H1 (cell line): Measurements from ENCODE around the gene ZNF644. TPM values are rescaled to one million over a fixed set of nuclear protein-coding genes. Genes with fewer than 3 reads are reported as not detected.
A peak's percentile ranks its signal among the peaks of the same experiment; 100 is the strongest.

Source experiments
- CTCF ChIA-PET: fragments of 300-600 bp; sonication (Branson Sonifier 250); formaldehyde crosslinking; loops from one replicate; lab custom pipeline; 2021; ENCODE audit not compliant: partially characterized antibody; lab: Charles Lee
- POLR2A ChIA-PET: fragments of 300-600 bp; sonication (Branson Sonifier 250); formaldehyde crosslinking; loops from one replicate; lab custom pipeline; 2021; ENCODE audit warnings: inconsistent platforms; ENCODE audit not compliant: partially characterized antibody; lab: Charles Lee
- DNase-seq, 2 experiments: peaks; one replicate each; pipeline versions ENCODE4 v3.0.0 to v3.0.0-alpha.2; 2010 to 2022; ENCODE audit warnings: low spot score in 2 of 2, low read depth in 1 of 2, mixed read lengths in 1 of 2
- FAIRE-seq: peaks from 2 replicates; lab custom pipeline; 2011; peaks lifted over from hg19 to GRCh38; lab: Jason Lieb, UNC
- H2AFZ ChIP-seq: 2 replicates; pipeline ENCODE4 v1.8.1; 2012; ENCODE audit warnings: low read length, inconsistent platforms
- H2AK5ac ChIP-seq: 2 replicates; pipeline ENCODE4 v1.6.1; 2013; ENCODE audit warnings: low read depth, low read length
- H2BK120ac ChIP-seq: replicated peaks from 2 replicates; pipeline ENCODE3; 2013; ENCODE audit warnings: low read depth, low read length, inconsistent platforms
- H2BK12ac ChIP-seq: 2 replicates; pipeline ENCODE4 v1.6.1; 2013; ENCODE audit warnings: low read depth, low read length
- H2BK15ac ChIP-seq: 2 replicates; pipeline ENCODE4 v1.6.1; 2013; ENCODE audit warnings: low read length
- H2BK20ac ChIP-seq: 2 replicates; pipeline ENCODE4 v1.6.1; 2013; ENCODE audit warnings: low read length
- H2BK5ac ChIP-seq: 2 replicates; pipeline ENCODE4 v1.6.1; 2013; ENCODE audit warnings: low read depth, low read length
- H3K14ac ChIP-seq: 2 replicates; pipeline ENCODE4 v1.6.1; 2013; ENCODE audit warnings: inconsistent platforms; ENCODE audit not compliant: insufficient read length
- H3K18ac ChIP-seq: 2 replicates; pipeline ENCODE4 v1.6.1; 2013; ENCODE audit warnings: low read length; ENCODE audit errors: extremely low read depth
- H3K23ac ChIP-seq: 2 replicates; pipeline ENCODE4 v1.6.1; 2013; ENCODE audit warnings: inconsistent platforms; ENCODE audit not compliant: insufficient read length
- H3K23me2 ChIP-seq: 2 replicates; pipeline ENCODE4 v1.6.1; 2013; ENCODE audit warnings: low read depth, low read length
- H3K27ac ChIP-seq: 2 replicates; pipeline ENCODE4 v1.6.1; 2011; ENCODE audit warnings: low read depth, low read length, inconsistent platforms
- H3K27me3 ChIP-seq, 4 experiments: replicated peaks in 1 of 4; 1 replicate in 1 of 4; 2 replicates in 3 of 4; pipeline versions ENCODE4 v1.6.1 to v1.8.1; 2011 to 2013; ENCODE audit warnings: low read length in 3 of 4, mild to moderate bottlenecking in 3 of 4, inconsistent platforms in 2 of 4, mixed read lengths in 2 of 4, moderate library complexity in 1 of 4; ENCODE audit not compliant: control insufficient read depth in 3 of 4, insufficient read depth in 3 of 4; ENCODE audit errors: extremely low read depth in 1 of 4
- H3K36me3 ChIP-seq, 4 experiments: 2 replicates each; pipeline versions ENCODE4 v1.6.1 to v1.8.1; 2011 to 2013; ENCODE audit warnings: mild to moderate bottlenecking in 4 of 4, low read length in 3 of 4, moderate library complexity in 2 of 4, control low read depth in 1 of 4, inconsistent platforms in 1 of 4; ENCODE audit not compliant: insufficient read depth in 4 of 4, control insufficient read depth in 2 of 4
- H3K4ac ChIP-seq: replicated peaks from 2 replicates; pipeline ENCODE3; 2013; ENCODE audit warnings: low read length, low read depth, mixed read lengths, inconsistent platforms; ENCODE audit not compliant: insufficient read length
- H3K4me1 ChIP-seq, 4 experiments: replicated peaks in 1 of 4; 1 replicate in 1 of 4; 2 replicates in 3 of 4; pipeline versions ENCODE4 v1.6.1 to v1.8.1; 2011 to 2013; ENCODE audit warnings: low read length in 3 of 4, inconsistent platforms in 2 of 4, mixed read lengths in 1 of 4; ENCODE audit not compliant: insufficient read depth in 4 of 4, control insufficient read depth in 3 of 4
- H3K4me2 ChIP-seq, 2 experiments: 2 replicates each; pipeline versions ENCODE4 v1.6.1 to v1.8.1; 2011 to 2013; ENCODE audit warnings: low read depth in 2 of 2, low read length in 2 of 2, control low read depth in 1 of 2, inconsistent platforms in 1 of 2, mild to moderate bottlenecking in 1 of 2; ENCODE audit not compliant: insufficient read depth in 1 of 2
- H3K4me3 ChIP-seq, 4 experiments: fragments of 200-600, 300-600 bp in 1 of 4; sonication (generic), shearing (Covaris generic), sonication (Bioruptor Twin) in 1 of 4; 2 replicates each; pipeline versions ENCODE4 v1.5.1 to v1.8.1; 2011 to 2016; ENCODE audit warnings: low read length in 4 of 4, low read depth in 3 of 4, control low read depth in 2 of 4, inconsistent platforms in 2 of 4, mild to moderate bottlenecking in 2 of 4, mixed read lengths in 1 of 4, moderate library complexity in 1 of 4; ENCODE audit not compliant: insufficient read depth in 2 of 4; ENCODE audit errors: extremely low read depth in 1 of 4
- H3K56ac ChIP-seq: replicated peaks from 2 replicates; pipeline ENCODE3; 2013; ENCODE audit warnings: low read depth, mild to moderate bottlenecking, mixed read lengths, low read length, inconsistent platforms; ENCODE audit not compliant: insufficient read length
- H3K79me1 ChIP-seq: 2 replicates; pipeline ENCODE4 v1.6.1; 2013; ENCODE audit warnings: low read depth, low read length, control low read depth
- H3K79me2 ChIP-seq, 2 experiments: 2 replicates each; pipeline versions ENCODE4 v1.6.1 to v1.8.1; 2012 to 2013; ENCODE audit warnings: low read length in 2 of 2, mild to moderate bottlenecking in 2 of 2, inconsistent platforms in 1 of 2; ENCODE audit not compliant: insufficient read depth in 2 of 2, control insufficient read depth in 1 of 2
- H3K9ac ChIP-seq, 4 experiments: replicated peaks in 1 of 4; 1 replicate in 1 of 4; 2 replicates in 3 of 4; pipeline versions ENCODE4 v1.6.1 to v1.8.1; 2011 to 2013; ENCODE audit warnings: low read depth in 3 of 4, low read length in 3 of 4, control low read depth in 2 of 4, mild to moderate bottlenecking in 2 of 4, moderate library complexity in 2 of 4, inconsistent platforms in 1 of 4; ENCODE audit errors: extremely low read depth in 1 of 4
- H3K9me3 ChIP-seq, 2 experiments: 2 replicates each; pipeline versions ENCODE4 v1.6.1 to v1.8.1; 2012 to 2013; ENCODE audit warnings: mild to moderate bottlenecking in 2 of 2, moderate library complexity in 2 of 2, control low read depth in 1 of 2, inconsistent platforms in 1 of 2, low read depth in 1 of 2, low read length in 1 of 2, mixed read lengths in 1 of 2; ENCODE audit not compliant: insufficient read depth in 2 of 2
- H4K20me1 ChIP-seq, 2 experiments: replicated peaks in 1 of 2; 2 replicates each; pipeline versions ENCODE3 to v1.8.1; 2011 to 2013; ENCODE audit warnings: inconsistent platforms in 2 of 2, low read length in 2 of 2, mild to moderate bottlenecking in 1 of 2; ENCODE audit not compliant: insufficient read depth in 2 of 2, control insufficient read depth in 1 of 2
- H4K5ac ChIP-seq: 2 replicates; pipeline ENCODE4 v1.6.1; 2013; ENCODE audit warnings: low read length, low read depth, mixed read lengths, inconsistent platforms; ENCODE audit not compliant: insufficient read length
- H4K8ac ChIP-seq: 2 replicates; pipeline ENCODE4 v1.8.0; 2013; ENCODE audit warnings: mild to moderate bottlenecking, moderate library complexity, low read length, inconsistent platforms; ENCODE audit not compliant: insufficient read depth; ENCODE audit errors: extremely low read depth
- H4K91ac ChIP-seq: replicated peaks from 2 replicates; pipeline ENCODE3; 2013; ENCODE audit warnings: low read length, mixed read lengths, inconsistent platforms; ENCODE audit not compliant: insufficient read length
- RAD21 ChIP-seq, 2 experiments: IDR thresholded peaks in 1 of 2; conservative IDR thresholded peaks in 1 of 2; 2 replicates each; pipeline ENCODE4 v1.6.1; 2011; ENCODE audit warnings: low read depth in 2 of 2, low read length in 2 of 2, improper control_type of control experiment in 1 of 2, inconsistent platforms in 1 of 2, mild to moderate bottlenecking in 1 of 2, moderate library complexity in 1 of 2
- SP1 ChIP-seq: IDR thresholded peaks from 2 replicates; pipeline ENCODE4 v1.6.1; 2011; ENCODE audit warnings: low read depth, low read length
- WGBS, 2 experiments: shearing (Covaris generic) in 1 of 2; methylation state at CpG; one replicate each; pipeline versions ENCODE4 v1.1.6 to v1.1.7; 2013 to 2015; ENCODE audit warnings: low lambda C conversion rate in 2 of 2, mixed read lengths in 2 of 2, inconsistent platforms in 1 of 2, low coverage in 1 of 2, missing lambda C conversion rate in 1 of 2; ENCODE audit not compliant: insufficient replicate concordance in 2 of 2, insufficient coverage in 1 of 2, insufficient read length in 1 of 2; ENCODE audit errors: extremely low coverage in 1 of 2, missing lambda C conversion rate in 1 of 2; 5-methylcytosine and 5-hydroxymethylcytosine counted together
- polyA plus RNA-seq, 7 experiments: library from polyadenylated mRNA; depleted of rRNA in 3 of 7; stranded (reverse) in 5 of 7; unstranded in 2 of 7; fragments of >200 nt in 5 of 7; fragments of 200-250 nt in 2 of 7; gene quantifications; 1 replicate in 5 of 7; 2 replicates in 1 of 7; 4 replicates in 1 of 7; pipeline versions ENCODE4 v1.2.1 to v1.2.3, GENCODE V29; 2011 to 2013; ENCODE audit warnings: missing spikeins in 2 of 7, mixed read lengths in 2 of 7
- total RNA-seq: library from RNA; stranded (reverse); fragmentation: NEBNext Ultra II Directional; extraction: Animal tissue kit (Norgen Biotek cat#: 25700); gene quantifications from 2 replicates; pipeline ENCODE4 v1.2.1, GENCODE V29; 2021
- TF ChIP-seq, protein P1 (sequence below), 3 experiments: IDR thresholded peaks; 1 replicate in 2 of 3; 2 replicates in 1 of 3; pipeline versions ENCODE4 v1.5.1 to v1.6.1; 2011; ENCODE audit warnings: low read length in 3 of 3, mild to moderate bottlenecking in 3 of 3, inconsistent platforms in 2 of 3, low read depth in 1 of 3, moderate library complexity in 1 of 3; ENCODE audit not compliant: insufficient read depth in 1 of 3; ENCODE audit errors: control extremely low read depth in 1 of 3

ZNF644 gene
- total and polyA plus RNA-seq, 2 of the 8 experiments (the other 6 are each of a cell fraction or from before 2014, with no cell fraction given), result 14.5 to 93.5 TPM

DNA sequence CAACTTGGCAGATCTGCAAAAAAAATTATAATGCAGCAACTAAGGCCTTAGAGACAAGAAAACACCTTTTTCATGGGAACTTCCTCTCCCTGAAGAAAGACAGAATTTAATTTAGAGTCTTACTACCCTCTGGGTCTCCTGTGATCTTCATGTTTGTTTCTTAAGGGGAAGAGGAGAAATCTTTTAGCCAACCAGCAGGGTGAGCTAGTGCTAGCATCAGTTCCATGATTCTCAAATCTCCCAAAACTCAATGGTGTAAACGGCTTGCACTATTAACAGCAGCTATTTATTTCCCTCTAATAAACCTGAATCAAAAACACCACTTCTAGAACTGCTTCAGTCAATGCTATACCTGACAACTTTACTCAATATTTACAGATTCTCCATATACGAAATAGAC is 3.8 kb downstream of the ZNF644 start:
- H3K9me3 ChIP-seq, result no peaks in the 10 kb centered on the region
- no peak overlapping the region for H3K9ac ChIP-seq
- no peak overlapping the region for H3K14ac ChIP-seq
- WGBS, 2 experiments, result 80% methylated on average over 2 of the region's 2 CpGs; no CpG with 5 or more reads in 1 of the 2 experiments
- no peak overlapping the region for H3K56ac ChIP-seq
- H3K79me1 ChIP-seq, result no peaks in the 10 kb centered on the region; the same call in 1 of the 2 replicates
- no peak overlapping the region for H4K5ac ChIP-seq
- no peak overlapping the region for H3K4me2 ChIP-seq
- DNase-seq (no peak), FAIRE-seq (no peak)
- H3K36me3 ChIP-seq, result peaks cover 0 to 17% (median 6%) of the 10 kb centered on the region in 4 experiments; a peak in 3 of 8 replicates
- no peak overlapping the region for H3K4ac ChIP-seq
- H4K20me1 ChIP-seq, result peaks cover 2 to 8% of the 10 kb centered on the region in 2 experiments
- H2BK120ac ChIP-seq, result no peak overlapping the region
- ChIA-PET POLR2A (interaction anchor here (1.1 to 6.5 kb wide), 2 partner anchors 8 to 21 kb away, joined by 3 to 92 read pairs; no protein-coding TSS in a partner anchor), CTCF (interaction anchor here (0.5 to 2.6 kb wide), 6 partner anchors 9 to 161 kb away, joined by 3 to 22 read pairs (median 4); no protein-coding TSS in a partner anchor)
- no peak overlapping the region for H3K18ac ChIP-seq
- H2BK12ac ChIP-seq, result no peak overlapping the region
- H3K27ac ChIP-seq, result no peak overlapping the region
- H2BK20ac ChIP-seq, result no peak overlapping the region
- H3K4me3 ChIP-seq, result peak overlapping the region in 1 of 4 experiments; percentile 89; a peak in 1 of 8 replicates
- H3K4me1 ChIP-seq, result peaks cover 2 to 16% (median 7%) of the 10 kb centered on the region in 4 experiments; a peak in 6 of 7 replicates
- H4K91ac ChIP-seq, result no peak overlapping the region
- no peaks in the 10 kb centered on the region for H3K27me3 ChIP-seq
- H2AK5ac ChIP-seq, result no peak overlapping the region
- H2BK15ac ChIP-seq, result no peak overlapping the region
- peaks cover 14 to 81% of the 10 kb centered on the region in 2 experiments for H3K79me2 ChIP-seq
- H3K23ac ChIP-seq, result no peak overlapping the region
- H2BK5ac ChIP-seq, result no peak overlapping the region
- H4K8ac ChIP-seq, result no peak overlapping the region
- no peaks in the 10 kb centered on the region; the same call in 1 of the 2 replicates for H3K23me2 ChIP-seq
- H2AFZ ChIP-seq, result no peak overlapping the region
- TF ChIP-seq RAD21 (IDR thresholded peaks at IDR 0.05 in 1 of 2, conservative IDR thresholded peaks at IDR 0.05 in 1 of 2; ENCODE audit: low read depth in 2 of 2, low read length in 2 of 2) (peak; percentile 31 to 36; a peak in 2 of 4 replicates), SP1 (no peak)
- TF ChIP-seq, protein P1, sequence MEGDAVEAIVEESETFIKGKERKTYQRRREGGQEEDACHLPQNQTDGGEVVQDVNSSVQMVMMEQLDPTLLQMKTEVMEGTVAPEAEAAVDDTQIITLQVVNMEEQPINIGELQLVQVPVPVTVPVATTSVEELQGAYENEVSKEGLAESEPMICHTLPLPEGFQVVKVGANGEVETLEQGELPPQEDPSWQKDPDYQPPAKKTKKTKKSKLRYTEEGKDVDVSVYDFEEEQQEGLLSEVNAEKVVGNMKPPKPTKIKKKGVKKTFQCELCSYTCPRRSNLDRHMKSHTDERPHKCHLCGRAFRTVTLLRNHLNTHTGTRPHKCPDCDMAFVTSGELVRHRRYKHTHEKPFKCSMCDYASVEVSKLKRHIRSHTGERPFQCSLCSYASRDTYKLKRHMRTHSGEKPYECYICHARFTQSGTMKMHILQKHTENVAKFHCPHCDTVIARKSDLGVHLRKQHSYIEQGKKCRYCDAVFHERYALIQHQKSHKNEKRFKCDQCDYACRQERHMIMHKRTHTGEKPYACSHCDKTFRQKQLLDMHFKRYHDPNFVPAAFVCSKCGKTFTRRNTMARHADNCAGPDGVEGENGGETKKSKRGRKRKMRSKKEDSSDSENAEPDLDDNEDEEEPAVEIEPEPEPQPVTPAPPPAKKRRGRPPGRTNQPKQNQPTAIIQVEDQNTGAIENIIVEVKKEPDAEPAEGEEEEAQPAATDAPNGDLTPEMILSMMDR (IDR thresholded peaks at IDR 0.05; ENCODE audit: control extremely low read depth in 1 of 3, insufficient read depth in 1 of 3, low read depth in 1 of 3, low read length in 3 of 3), result peak in 2 of 3 experiments; percentile 8 to 53; a peak in 2 of 4 replicates
